Stimulated activated memory B cell treated with anti-CD40 and anti-IgM and Interleukin-4, amounts not matched to agents 10 μg/mL and 1 μg/mL and 100 μg/mL, for 72 hours (primary cell): ENCODE measurements around the gene UNC13D.

Experiments
- ATAC-seq: fragments of 150-1000 bp; cut with Tn5 transposase; 2 replicates; pipeline ENCODE4 v1.10.0; 2021
- H3K27ac Mint-ChIP-seq: one replicate; pipeline ENCODE4 v1.8.0; 2022; ENCODE audit warnings: mild to moderate bottlenecking, mixed read lengths
- H3K27me3 Mint-ChIP-seq: one replicate; pipeline ENCODE4 v1.8.0; 2022; ENCODE audit warnings: mixed read lengths
- H3K36me3 Mint-ChIP-seq: one replicate; pipeline ENCODE4 v1.8.0; 2022; ENCODE audit warnings: mixed read lengths
- H3K4me1 Mint-ChIP-seq: one replicate; pipeline ENCODE4 v1.8.0; 2022; ENCODE audit warnings: mixed read lengths
- H3K4me3 Mint-ChIP-seq: one replicate; pipeline ENCODE4 v1.8.0; 2022; ENCODE audit warnings: mild to moderate bottlenecking, moderate library complexity, mixed read lengths
- H3K9me3 Mint-ChIP-seq: one replicate; pipeline ENCODE4 v1.8.0; 2022; ENCODE audit warnings: mixed read lengths

UNC13D gene

DNA sequence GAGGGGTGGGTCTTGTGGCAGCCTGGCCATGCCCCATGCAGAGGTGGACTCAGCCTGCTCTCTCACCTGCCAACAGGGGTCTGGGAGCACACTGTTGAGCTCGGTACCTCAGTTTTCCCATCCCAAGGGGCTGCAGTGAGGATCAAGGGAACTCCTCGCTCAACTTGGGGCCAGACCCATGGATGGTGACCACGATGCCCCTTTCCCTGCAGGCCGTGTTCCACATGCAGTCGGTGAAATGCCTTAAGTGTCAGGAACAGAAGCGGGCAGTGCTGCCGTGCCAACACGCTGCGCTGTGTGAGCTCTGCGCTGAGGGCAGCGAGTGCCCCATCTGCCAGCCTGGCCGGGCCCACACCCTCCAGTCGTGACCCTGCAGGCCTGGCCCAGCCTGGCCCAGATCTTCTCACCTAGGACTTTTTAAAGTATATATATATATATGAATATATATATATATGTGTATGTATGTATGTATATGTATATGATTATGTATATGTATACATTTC is 20.1 kb downstream of the UNC13D start:
- Mint-ChIP-seq H3K4me1 (peaks cover 37% of the 10 kb centered on the region), H3K36me3 (peaks cover 36% of the 10 kb centered on the region)

DNA sequence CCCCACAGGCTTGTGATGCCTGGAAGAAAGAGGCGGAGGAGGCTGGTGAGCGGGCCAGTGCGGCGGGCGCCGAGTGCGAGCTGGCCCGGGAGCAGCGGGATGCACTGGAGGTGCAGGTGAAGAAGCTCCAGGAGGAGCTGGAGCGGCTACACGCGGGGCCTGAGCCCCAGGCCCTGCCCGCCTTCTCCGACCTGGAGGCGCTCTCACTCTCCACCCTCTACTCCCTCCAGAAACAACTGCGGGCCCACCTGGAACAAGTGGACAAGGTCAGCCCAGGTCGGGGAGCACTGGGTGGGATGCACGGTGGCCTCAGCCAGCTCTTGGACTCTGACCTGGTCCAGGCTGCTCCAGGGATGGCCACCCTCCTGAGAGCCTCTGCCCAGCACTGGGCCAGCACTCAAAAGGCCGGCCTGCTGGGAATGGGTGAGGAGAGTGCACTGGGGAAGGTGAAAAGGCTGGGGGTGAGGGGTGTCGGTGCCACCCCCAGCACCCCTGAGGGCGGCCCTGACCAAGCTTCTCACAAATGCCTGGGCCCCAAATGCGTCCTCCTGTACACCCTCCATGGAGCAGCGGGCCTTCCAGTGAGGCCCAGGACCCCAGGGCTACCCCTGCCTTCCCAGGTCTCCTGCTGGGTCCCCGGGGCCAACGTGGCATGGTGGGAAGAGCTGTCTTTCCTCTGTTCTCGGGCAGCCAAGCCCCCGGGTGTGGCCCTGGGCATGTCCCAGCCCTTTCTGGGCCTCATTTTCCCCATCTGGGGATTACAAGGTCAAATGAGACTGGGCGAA is 20.8 kb downstream of the UNC13D start:
- Mint-ChIP-seq H3K27ac (no peak overlapping the region), H3K4me3 (no peak overlapping the region), H3K4me1 (peaks cover 37% of the 10 kb centered on the region), H3K36me3 (peaks cover 42% of the 10 kb centered on the region), H3K27me3 (no peaks in the 10 kb centered on the region), H3K9me3 (no peaks in the 10 kb centered on the region)
- no peak for ATAC-seq

More for the DNA sequence above, 20.1 kb downstream of the UNC13D start:
- no peak overlapping the region for H3K4me3 Mint-ChIP-seq
- no peaks in the 10 kb centered on the region for H3K9me3 Mint-ChIP-seq
- no peak overlapping the region for H3K27ac Mint-ChIP-seq
- no peak for ATAC-seq
- H3K27me3 Mint-ChIP-seq, result no peaks in the 10 kb centered on the region

DNA sequence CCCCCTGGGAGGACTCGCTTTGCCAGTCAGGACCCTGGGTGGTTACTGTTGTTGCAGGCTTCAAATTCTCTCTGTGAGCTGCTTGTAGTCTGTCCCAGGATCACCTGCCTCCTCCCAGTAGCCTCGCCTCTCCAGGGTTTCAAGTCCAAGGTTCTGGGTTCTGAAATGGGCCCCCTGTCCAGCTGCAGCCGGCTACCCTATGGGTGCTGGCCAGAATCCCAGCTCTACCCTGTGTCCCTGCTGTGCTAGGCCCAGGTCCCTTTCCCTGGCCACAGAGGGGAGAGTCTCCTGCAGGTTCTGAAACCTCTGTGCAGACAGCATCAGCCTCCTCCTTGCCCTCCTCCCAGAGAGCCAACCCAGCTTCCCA is 21.4 kb downstream of the UNC13D start:
- no peak overlapping the region for H3K4me3 Mint-ChIP-seq
- ATAC-seq, result no peak
- peaks cover 30% of the 10 kb centered on the region for H3K4me1 Mint-ChIP-seq
- H3K9me3 Mint-ChIP-seq, result no peaks in the 10 kb centered on the region
- H3K36me3 Mint-ChIP-seq, result peaks cover 45% of the 10 kb centered on the region
- no peak overlapping the region for H3K27ac Mint-ChIP-seq
- no peaks in the 10 kb centered on the region for H3K27me3 Mint-ChIP-seq

DNA sequence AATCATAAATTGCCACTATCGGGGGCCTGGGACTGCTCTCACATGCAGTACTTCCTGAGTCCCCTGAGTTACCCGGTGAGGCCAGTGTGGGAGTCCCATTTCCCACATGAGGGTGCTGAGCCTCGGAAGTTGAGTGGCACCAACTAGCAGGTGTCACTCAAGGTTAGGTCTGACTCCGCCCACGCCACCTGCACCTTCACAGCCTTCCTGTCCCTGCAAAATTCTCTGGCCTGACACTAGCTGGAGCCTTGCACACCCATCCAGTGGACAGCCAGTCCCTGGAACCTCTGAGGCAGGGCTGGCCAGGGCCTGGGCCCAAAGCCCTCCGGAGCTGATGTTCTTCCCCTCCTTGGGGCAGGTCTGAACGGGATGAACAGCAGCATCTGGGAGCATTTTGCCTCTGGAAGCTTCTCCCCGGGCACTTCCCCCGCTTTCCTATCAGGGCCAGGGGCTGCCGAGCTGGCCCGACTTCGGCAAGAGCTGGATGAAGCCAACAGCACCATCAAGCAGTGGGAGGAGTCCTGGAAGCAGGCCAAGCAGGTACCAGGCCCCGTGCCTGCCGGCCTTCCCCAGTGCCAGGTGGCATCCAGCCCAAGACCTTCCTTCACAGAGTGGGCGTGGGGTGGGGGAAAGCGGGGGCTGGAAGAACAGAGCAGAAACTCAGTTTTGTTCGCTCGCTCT is 21.9 kb downstream of the UNC13D start:
- H3K9me3 Mint-ChIP-seq, result no peaks in the 10 kb centered on the region
- ATAC-seq, result no peak
- H3K4me3 Mint-ChIP-seq, result no peak overlapping the region
- H3K36me3 Mint-ChIP-seq, result peaks cover 49% of the 10 kb centered on the region
- H3K27me3 Mint-ChIP-seq, result no peaks in the 10 kb centered on the region
- H3K4me1 Mint-ChIP-seq, result peaks cover 25% of the 10 kb centered on the region
- peak overlapping the region; percentile 75 for H3K27ac Mint-ChIP-seq

DNA sequence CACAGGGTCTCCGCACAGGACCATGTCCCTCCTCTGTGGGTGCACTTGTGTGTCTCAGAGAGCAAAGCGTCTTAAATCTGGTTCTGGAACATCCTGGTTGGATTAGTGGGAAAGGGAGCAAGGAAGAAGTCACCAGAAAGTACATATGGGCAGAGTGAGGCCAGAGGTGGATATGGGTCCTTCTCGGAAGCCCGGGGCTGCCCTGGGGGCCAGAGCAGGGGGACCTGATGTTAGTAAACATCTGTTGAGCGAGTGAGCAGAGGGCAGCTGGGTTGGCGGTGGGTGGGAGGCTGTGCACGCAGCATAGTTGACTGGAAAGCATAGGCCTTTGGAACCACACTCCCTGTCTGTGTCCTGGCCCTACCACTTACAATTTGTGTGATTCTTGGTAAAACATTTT is 22.7 kb downstream of the UNC13D start:
- H3K27me3 Mint-ChIP-seq, result no peaks in the 10 kb centered on the region
- no peak overlapping the region for H3K4me3 Mint-ChIP-seq
- ATAC-seq, result no peak
- H3K4me1 Mint-ChIP-seq, result peaks cover 18% of the 10 kb centered on the region
- H3K27ac Mint-ChIP-seq, result peak overlapping the region; percentile 75
- no peaks in the 10 kb centered on the region for H3K9me3 Mint-ChIP-seq
- peaks cover 46% of the 10 kb centered on the region for H3K36me3 Mint-ChIP-seq

DNA sequence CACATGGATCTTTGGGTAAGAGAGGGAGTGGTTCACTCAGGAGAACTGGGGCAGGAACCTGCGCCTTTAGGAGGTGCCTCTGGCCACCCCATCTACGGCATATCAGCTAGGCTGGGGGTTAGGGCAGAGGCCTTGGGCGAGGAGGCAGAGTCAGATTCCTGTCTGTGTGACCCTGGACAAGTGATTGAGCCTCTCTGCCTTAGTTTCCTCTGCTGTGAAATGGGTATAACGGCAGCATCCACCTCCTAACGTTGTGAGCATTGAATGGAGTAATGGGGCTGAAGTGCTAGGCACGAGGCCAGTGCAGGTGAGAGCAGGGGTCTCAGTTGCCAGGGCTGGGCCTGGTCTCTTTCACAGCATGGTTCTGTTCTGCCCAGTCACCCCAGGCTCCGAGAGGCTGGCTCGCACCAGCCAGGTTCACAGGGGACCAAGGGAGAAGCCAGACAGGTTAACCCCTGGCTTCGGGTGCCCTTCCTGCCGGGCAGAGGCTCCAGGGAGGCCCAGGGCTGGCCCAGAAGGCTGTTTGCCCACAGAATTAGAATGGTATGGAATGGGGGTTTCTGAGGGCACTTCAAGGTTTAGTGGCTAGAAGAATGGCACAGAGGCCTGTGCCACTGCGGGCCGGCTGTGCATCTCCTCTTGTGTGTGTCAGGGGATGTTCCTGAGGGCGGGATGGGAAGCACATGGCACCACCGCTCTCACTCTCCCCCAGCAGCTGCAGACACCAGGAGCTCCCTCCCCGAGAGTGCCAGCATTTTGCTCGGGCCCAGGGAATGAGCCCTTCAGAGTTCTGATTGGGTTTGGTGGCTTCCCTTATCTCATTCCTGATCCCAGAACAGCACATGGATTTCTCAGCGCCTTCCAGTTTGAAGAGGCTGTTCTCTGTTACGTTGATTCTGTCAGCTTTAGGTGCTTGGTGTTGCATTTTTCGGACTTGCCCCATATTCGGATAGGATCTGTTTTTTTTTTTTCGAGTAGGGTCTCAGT is 23.8 kb downstream of the UNC13D start:
- no peaks in the 10 kb centered on the region for H3K9me3 Mint-ChIP-seq
- no peaks in the 10 kb centered on the region for H3K27me3 Mint-ChIP-seq
- H3K4me1 Mint-ChIP-seq, result peaks cover 18% of the 10 kb centered on the region
- H3K27ac Mint-ChIP-seq, result no peak overlapping the region
- no peak for ATAC-seq
- no peak overlapping the region for H3K4me3 Mint-ChIP-seq
- peaks cover 44% of the 10 kb centered on the region for H3K36me3 Mint-ChIP-seq

DNA sequence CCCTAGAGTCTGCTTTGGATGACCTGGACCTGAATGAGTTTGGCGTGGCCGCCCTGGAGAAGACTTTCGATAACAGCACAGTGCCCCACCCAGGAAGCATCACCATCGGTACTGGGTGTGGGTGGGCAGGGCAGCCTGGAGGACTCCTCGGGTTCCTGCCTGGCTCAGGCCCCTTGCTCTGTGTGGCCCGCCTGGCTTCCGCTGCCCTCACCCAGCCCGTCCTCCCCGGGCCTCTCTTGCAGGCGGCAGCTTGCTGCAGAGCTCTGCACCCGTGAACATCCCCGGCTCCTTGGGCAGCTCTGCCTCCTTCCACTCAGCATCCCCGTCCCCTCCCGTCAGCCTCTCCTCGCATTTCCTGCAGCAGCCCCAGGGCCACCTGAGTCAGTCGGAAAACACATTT is 24.5 kb downstream of the UNC13D start:
- Mint-ChIP-seq H3K27ac (peak overlapping the region; percentile 61), H3K4me1 (peaks cover 18% of the 10 kb centered on the region), H3K4me3 (no peak overlapping the region), H3K36me3 (peaks cover 43% of the 10 kb centered on the region), H3K27me3 (no peaks in the 10 kb centered on the region), H3K9me3 (no peaks in the 10 kb centered on the region)
- no peak for ATAC-seq

DNA sequence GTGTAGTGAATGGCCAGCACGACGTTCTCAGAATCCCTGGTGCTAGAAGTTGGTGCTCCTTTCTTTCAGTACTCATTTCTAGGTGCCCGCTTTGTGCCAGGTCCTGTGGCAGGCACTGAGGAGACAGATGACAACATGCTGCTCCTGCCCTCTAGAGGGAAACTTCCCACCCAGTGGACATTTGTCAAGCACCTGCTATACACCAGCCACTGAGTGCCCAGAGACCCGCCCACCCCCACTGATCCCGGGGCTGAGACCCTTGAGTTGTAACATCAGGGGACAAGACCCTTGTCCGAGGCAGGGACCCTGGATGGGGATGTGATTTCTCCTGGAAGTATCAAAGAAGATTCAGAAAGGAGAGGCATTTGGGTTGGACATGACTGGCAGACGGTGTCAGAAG is 25.1 kb downstream of the UNC13D start:
- Mint-ChIP-seq H3K36me3 (peaks cover 48% of the 10 kb centered on the region), H3K9me3 (no peaks in the 10 kb centered on the region), H3K4me3 (no peak overlapping the region), H3K4me1 (peaks cover 18% of the 10 kb centered on the region), H3K27ac (peak overlapping the region; percentile 61), H3K27me3 (no peaks in the 10 kb centered on the region)
- ATAC-seq, result no peak

DNA sequence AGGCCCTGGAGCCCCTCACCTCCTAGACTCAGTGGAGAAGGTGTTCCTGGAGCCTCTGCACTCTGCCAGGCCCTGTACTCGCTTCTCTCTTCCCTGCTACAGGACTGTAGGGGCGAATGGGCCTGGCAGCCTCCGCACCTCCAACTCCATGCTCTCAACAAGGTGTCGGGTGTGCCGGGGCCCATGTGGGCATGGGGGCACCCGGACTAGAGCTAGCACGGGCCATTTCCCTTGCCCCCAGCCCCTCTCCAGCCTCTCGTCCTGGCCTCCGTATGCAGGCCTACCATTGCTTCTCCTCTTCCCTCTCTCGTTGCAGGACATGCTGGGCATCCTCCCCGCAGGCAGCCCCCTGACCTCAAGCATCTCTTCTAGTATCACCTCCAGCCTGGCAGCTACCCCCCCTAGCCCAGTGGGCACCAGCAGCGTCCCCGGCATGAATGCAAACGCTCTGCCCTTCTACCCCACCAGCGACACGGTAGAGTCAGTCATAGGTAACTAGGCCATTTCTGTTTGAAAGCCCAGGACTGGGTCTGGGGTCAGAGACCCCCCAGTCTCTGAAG is 25.8 kb downstream of the UNC13D start:
- H3K27me3 Mint-ChIP-seq, result no peaks in the 10 kb centered on the region
- ATAC-seq, result no peak
- H3K4me1 Mint-ChIP-seq, result peaks cover 18% of the 10 kb centered on the region
- no peak overlapping the region for H3K4me3 Mint-ChIP-seq
- H3K27ac Mint-ChIP-seq, result no peak overlapping the region
- no peaks in the 10 kb centered on the region for H3K9me3 Mint-ChIP-seq
- H3K36me3 Mint-ChIP-seq, result peaks cover 55% of the 10 kb centered on the region

DNA sequence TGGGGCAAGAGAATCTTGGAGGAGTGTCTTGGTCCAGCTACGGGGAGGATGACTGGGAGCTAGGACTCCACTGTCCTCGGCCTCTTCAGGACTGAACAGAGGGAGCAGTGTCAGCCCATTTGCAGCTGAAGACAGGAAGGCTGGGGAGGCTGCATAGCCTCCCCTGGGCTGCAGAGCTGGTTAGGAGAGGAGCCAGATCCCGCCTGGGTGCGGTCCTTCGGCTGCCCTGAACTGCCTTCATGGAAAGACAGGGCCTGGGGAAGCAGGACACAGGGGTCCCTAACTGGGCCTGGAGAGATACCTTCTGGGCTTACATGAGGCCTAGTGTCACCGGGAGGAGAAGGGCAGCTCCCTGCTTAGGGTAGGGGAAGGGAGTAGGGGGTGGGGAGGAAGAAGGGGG is 26.6 kb downstream of the UNC13D start:
- Mint-ChIP-seq H3K4me3 (no peak overlapping the region), H3K27me3 (no peaks in the 10 kb centered on the region), H3K36me3 (peaks cover 60% of the 10 kb centered on the region), H3K9me3 (no peaks in the 10 kb centered on the region), H3K4me1 (peaks cover 18% of the 10 kb centered on the region), H3K27ac (peak overlapping the region; percentile 30)
- ATAC-seq, result no peak

DNA sequence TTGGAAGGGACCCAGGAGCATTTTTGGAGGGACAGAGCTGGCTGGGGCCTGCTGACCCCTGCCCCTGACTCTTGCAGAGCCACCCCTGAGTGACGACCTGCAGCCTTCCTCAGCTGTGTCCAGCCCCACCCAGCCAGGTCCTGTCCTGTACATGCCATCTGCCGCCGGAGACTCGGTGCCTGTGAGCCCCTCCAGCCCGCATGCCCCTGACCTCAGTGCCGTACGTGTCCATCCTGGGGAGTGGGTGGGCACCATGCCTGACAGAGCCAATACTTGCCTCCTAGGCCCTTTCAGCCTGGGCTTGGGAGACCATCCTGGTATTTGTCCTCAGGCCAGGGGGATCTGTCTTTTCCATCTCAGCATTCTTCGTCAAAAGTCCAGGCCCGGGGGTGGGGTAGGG is 27.5 kb downstream of the UNC13D start:
- Mint-ChIP-seq H3K27ac (peak overlapping the region; percentile 30), H3K9me3 (no peaks in the 10 kb centered on the region), H3K4me1 (peaks cover 10% of the 10 kb centered on the region), H3K36me3 (peaks cover 64% of the 10 kb centered on the region), H3K27me3 (no peaks in the 10 kb centered on the region), H3K4me3 (no peak overlapping the region)
- no peak for ATAC-seq

DNA sequence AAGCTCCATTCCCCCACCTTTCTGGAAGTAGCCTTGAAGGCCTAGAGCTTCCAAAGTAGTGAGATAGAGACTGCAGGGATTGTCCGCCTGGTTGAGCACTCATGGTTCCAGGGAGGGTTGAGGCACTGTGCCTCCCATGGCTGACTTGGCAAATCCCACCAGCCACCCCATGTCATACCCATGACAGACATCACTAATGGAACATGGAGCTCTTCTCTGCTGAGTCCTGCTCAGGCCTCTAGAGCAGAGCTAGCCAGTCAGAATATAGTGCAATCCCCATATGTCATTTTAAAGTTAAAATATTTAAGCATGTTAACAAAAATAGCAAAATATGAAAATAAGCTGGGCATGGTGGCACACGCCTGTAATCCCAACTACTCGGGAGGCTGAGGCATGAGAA is 28.8 kb downstream of the UNC13D start:
- H3K36me3 Mint-ChIP-seq, result peaks cover 52% of the 10 kb centered on the region
- H3K4me1 Mint-ChIP-seq, result no peaks in the 10 kb centered on the region
- H3K4me3 Mint-ChIP-seq, result no peak overlapping the region
- H3K27ac Mint-ChIP-seq, result no peak overlapping the region
- H3K27me3 Mint-ChIP-seq, result no peaks in the 10 kb centered on the region
- no peaks in the 10 kb centered on the region for H3K9me3 Mint-ChIP-seq
- ATAC-seq, result no peak

DNA sequence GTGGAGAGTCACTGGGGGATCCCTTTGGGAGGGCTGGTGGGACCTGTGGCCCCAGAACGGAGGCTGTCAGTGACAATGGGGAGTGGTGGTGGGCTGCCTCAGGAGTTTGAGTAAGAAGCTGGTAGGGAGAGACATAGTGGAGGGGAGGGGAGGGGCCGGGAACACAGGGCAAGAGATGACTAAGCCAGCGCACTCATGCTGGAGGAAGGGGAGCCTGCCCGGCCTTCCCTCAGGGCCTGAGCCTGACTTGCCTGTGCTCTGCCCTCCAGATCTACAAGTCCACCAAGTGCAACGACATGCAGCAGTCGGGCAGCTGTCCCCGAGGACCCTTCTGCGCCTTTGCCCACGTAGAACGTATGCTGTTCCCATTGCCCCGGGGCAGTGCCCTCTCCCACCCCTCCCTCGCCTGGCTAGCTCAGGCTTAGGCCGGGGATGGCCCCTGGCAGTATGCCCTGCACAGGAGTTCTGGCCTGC is 29.3 kb downstream of the UNC13D start:
- no peak for ATAC-seq
- peaks cover 47% of the 10 kb centered on the region for H3K36me3 Mint-ChIP-seq

DNA sequence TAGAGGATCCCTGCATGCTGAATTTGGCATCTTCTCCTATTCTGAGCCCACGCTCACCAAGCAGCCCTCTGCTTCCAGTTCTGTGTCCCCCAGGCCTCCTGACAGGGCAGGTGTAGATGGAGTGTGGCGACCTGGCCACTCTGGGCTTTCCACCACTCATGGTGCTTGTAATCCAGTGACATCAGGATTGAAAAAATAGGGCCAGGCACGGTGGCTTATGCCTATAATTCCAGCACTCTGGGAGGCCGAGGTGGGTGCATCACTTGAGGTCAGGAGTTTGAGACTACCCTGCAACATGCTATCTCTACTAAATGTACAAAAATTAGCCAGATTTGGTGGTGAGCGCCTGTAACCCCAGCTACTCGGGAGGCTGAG is 30.2 kb downstream of the UNC13D start:
- Mint-ChIP-seq H3K27me3 (no peaks in the 10 kb centered on the region), H3K36me3 (peaks cover 38% of the 10 kb centered on the region), H3K9me3 (no peaks in the 10 kb centered on the region), H3K27ac (no peak overlapping the region), H3K4me3 (no peak overlapping the region), H3K4me1 (peaks cover 8% of the 10 kb centered on the region)
- no peak for ATAC-seq

More for the DNA sequence above, 29.3 kb downstream of the UNC13D start:
- no peak overlapping the region for H3K27ac Mint-ChIP-seq
- H3K4me1 Mint-ChIP-seq, result no peaks in the 10 kb centered on the region
- H3K4me3 Mint-ChIP-seq, result no peak overlapping the region
- H3K27me3 Mint-ChIP-seq, result no peaks in the 10 kb centered on the region
- no peaks in the 10 kb centered on the region for H3K9me3 Mint-ChIP-seq
